ENCODE measurements around the gene CFAP61. TPM values are rescaled to one million over a fixed set of nuclear protein-coding genes. Genes with fewer than 3 reads are reported as not detected.
"Not testable (repeated sequence)": the region's sequence is repeated elsewhere in the genome, so short reads cannot be mapped to it uniquely, and the experiment has no call there.

Gene CFAP61
- total and polyA plus RNA-seq, 2 experiments from 2014 or later: 1.0 TPM; not detected in 1

DNA sequence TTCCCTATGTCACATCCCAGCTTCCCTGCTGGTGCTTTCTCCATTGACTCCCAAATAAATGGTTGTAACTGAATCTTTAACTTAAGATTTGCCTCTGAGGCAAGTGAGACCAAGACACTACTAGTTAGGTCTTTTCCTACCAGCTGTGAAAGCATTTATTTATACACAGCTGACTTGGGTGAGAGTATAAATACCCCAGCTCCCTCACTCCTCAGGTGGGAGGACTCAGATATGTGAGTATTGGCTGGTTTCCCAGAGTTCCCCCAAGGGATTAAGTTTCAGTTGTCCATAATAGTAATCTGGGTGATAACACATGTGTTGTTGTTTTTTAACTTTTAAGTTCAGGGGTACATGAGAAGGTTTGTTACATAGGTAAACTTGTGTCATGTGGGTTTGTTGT, 49.8 kb downstream of the CFAP61 start:
- Histone ChIP-seq H3K4me1 (ENCODE audit: insufficient read depth) (no peaks in the 10 kb centered on the region), H4K20me1 (ENCODE audit: insufficient read depth, poor library complexity, severe bottlenecking) (no peaks in the 10 kb centered on the region), H3K4me3 (no peak overlapping the region), H3K79me2 (no peaks in the 10 kb centered on the region), H3K9me2 (replicated peaks; ENCODE audit: insufficient read depth) (no peaks in the 10 kb centered on the region), H3K27ac (no peak overlapping the region), H3K9me3 (ENCODE audit: low read depth) (no peaks in the 10 kb centered on the region), H3K36me3 (replicated peaks; ENCODE audit: insufficient read depth, low read depth) (no peaks in the 10 kb centered on the region), H2AFZ (no peak overlapping the region), H3K4me2 (no peak overlapping the region), H3K27me3 (no peaks in the 10 kb centered on the region)
- DNase-seq (ENCODE audit: low spot score): no peak
- TF ChIP-seq EZH2phosphoT487 (IDR thresholded peaks at IDR 0.05; ENCODE audit: low read depth, severe bottlenecking, unreplicated experiment) (no peak), EZH2 (IDR thresholded peaks at IDR 0.05; ENCODE audit: borderline replicate concordance) (no peak)
- TF ChIP-seq, protein P1, sequence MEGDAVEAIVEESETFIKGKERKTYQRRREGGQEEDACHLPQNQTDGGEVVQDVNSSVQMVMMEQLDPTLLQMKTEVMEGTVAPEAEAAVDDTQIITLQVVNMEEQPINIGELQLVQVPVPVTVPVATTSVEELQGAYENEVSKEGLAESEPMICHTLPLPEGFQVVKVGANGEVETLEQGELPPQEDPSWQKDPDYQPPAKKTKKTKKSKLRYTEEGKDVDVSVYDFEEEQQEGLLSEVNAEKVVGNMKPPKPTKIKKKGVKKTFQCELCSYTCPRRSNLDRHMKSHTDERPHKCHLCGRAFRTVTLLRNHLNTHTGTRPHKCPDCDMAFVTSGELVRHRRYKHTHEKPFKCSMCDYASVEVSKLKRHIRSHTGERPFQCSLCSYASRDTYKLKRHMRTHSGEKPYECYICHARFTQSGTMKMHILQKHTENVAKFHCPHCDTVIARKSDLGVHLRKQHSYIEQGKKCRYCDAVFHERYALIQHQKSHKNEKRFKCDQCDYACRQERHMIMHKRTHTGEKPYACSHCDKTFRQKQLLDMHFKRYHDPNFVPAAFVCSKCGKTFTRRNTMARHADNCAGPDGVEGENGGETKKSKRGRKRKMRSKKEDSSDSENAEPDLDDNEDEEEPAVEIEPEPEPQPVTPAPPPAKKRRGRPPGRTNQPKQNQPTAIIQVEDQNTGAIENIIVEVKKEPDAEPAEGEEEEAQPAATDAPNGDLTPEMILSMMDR (IDR thresholded peaks at IDR 0.05; ENCODE audit: poor library complexity): no peak

DNA sequence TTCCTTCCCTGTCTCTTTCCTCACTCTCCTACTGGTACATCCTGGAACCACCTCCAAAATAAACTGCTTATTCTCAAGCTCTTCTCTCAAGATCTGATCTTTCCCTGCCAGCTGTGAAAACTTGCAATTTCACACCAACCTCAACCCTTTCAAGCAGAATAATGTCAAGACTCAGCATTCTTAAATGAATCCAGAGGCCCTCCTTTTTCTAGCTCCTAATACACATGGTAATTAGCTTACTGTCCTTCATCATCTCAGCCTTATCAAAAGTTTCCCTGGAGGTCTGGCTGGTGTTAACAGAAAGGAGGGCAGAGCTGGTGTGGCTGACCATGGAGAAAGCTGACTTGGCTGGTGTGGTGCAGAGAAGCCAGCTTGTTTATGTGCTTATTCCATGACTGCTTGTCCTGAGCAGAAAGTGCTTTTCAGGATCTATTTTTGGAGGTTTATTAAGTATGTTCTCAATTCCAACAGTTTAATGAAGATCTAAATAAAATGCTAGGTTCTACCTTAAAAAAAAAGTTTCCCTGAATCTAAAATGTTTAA, 50.5 kb downstream of the CFAP61 start:
- H2AFZ ChIP-seq: no peak overlapping the region
- H4K20me1 ChIP-seq (ENCODE audit: insufficient read depth, poor library complexity, severe bottlenecking): no peaks in the 10 kb centered on the region
- H3K4me2 ChIP-seq: no peak overlapping the region
- H3K9me2 ChIP-seq (replicated peaks; ENCODE audit: insufficient read depth): no peaks in the 10 kb centered on the region
- TF ChIP-seq, protein P1 (IDR thresholded peaks at IDR 0.05; ENCODE audit: poor library complexity): no peak
- TF ChIP-seq EZH2 (IDR thresholded peaks at IDR 0.05; ENCODE audit: borderline replicate concordance): no peak
- no peak for TF ChIP-seq EZH2phosphoT487 (IDR thresholded peaks at IDR 0.05; ENCODE audit: low read depth, severe bottlenecking, unreplicated experiment)
- H3K79me2 ChIP-seq: no peaks in the 10 kb centered on the region
- no peaks in the 10 kb centered on the region for H3K27me3 ChIP-seq
- no peak overlapping the region for H3K4me3 ChIP-seq
- no peaks in the 10 kb centered on the region for H3K9me3 ChIP-seq (ENCODE audit: low read depth)
- H3K4me1 ChIP-seq (ENCODE audit: insufficient read depth): no peaks in the 10 kb centered on the region
- no peaks in the 10 kb centered on the region for H3K36me3 ChIP-seq (replicated peaks; ENCODE audit: insufficient read depth, low read depth)
- DNase-seq (ENCODE audit: low spot score): no peak
- no peak overlapping the region for H3K27ac ChIP-seq

DNA sequence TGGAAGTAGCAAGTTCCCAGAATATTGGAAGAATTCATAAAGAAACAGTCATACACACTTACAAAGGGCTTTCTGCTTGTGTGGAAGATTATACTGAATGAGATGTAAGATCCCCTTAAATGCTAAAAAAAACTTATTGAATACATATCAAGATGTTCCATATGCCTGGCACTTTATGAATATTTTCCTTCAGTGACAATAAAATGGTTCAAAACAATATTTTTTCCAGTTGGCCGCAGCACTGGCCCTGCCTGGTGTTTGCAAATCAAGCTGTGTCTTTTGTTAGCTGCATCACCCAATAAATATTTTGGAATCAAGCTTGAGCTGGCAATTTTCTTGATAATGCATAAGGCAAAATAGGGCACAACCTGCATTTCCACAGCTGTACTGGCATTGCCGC, 51.2 kb downstream of the CFAP61 start:
- Histone ChIP-seq H2AFZ (no peak overlapping the region), H4K20me1 (ENCODE audit: insufficient read depth, poor library complexity, severe bottlenecking) (no peaks in the 10 kb centered on the region), H3K4me3 (no peak overlapping the region), H3K9me3 (ENCODE audit: low read depth) (no peaks in the 10 kb centered on the region), H3K9me2 (replicated peaks; ENCODE audit: insufficient read depth) (no peaks in the 10 kb centered on the region), H3K4me2 (no peak overlapping the region), H3K27me3 (no peaks in the 10 kb centered on the region), H3K27ac (no peak overlapping the region), H3K36me3 (replicated peaks; ENCODE audit: insufficient read depth, low read depth) (no peaks in the 10 kb centered on the region), H3K4me1 (ENCODE audit: insufficient read depth) (no peaks in the 10 kb centered on the region), H3K79me2 (no peaks in the 10 kb centered on the region)
- DNase-seq (ENCODE audit: low spot score): no peak
- 85% methylated on average over 2 of the region's 2 CpGs for WGBS (ENCODE audit: low lambda C conversion rate, missing lambda C conversion rate)
- TF ChIP-seq, protein P1 (IDR thresholded peaks at IDR 0.05; ENCODE audit: poor library complexity): no peak
- TF ChIP-seq EZH2 (IDR thresholded peaks at IDR 0.05; ENCODE audit: borderline replicate concordance): no peak
- no peak for TF ChIP-seq EZH2phosphoT487 (IDR thresholded peaks at IDR 0.05; ENCODE audit: low read depth, severe bottlenecking, unreplicated experiment)

DNA sequence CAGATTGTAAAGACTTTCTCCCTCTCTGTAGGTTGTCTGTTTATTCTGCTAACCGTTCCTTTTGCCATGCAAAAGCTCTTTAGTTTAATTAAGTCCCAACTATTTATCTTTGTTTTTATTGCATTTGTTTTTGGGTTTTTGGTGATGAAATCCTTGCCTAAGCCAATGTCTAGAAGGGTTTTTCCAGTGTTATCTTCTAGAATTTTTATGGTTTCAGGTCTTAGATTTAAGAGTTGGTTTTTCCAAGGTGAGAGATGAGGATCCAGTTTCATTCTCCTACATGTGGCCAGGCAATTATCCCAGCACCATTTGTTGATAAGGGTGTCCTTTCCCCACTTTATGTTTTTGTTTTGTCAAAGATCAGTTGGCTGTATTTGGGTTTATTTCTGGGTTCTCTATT, 70.9 kb downstream of the CFAP61 start:
- H3K36me3 ChIP-seq (replicated peaks; ENCODE audit: insufficient read depth, low read depth); H4K20me1 ChIP-seq (ENCODE audit: insufficient read depth, poor library complexity, severe bottlenecking); H3K4me2 ChIP-seq; H3K9me3 ChIP-seq (ENCODE audit: low read depth); H2AFZ ChIP-seq; H3K27me3 ChIP-seq; H3K9me2 ChIP-seq (replicated peaks; ENCODE audit: insufficient read depth); H3K4me1 ChIP-seq (ENCODE audit: insufficient read depth); H3K79me2 ChIP-seq; H3K27ac ChIP-seq; DNase-seq (ENCODE audit: low spot score); H3K4me3 ChIP-seq: not testable (repeated sequence)
- 63% methylated on average over 1 of the region's 1 CpG for WGBS (ENCODE audit: low lambda C conversion rate, missing lambda C conversion rate)
